Natural killer cell treated with Interleukin-12 subunit alpha and Interleukin-12 subunit beta and Interleukin-15 and Interleukin-18, amount 100 ng/mL, for 72 hours (primary cell): ENCODE results near the gene KLK14. TPM values are rescaled to one million over a fixed set of nuclear protein-coding genes. Genes with fewer than 3 reads are reported as not detected.
A peak's percentile ranks its signal among the peaks of the same experiment; 100 is the strongest.

Source experiments
- ATAC-seq, 2 donors: fragments of 150-1000 bp; cut with Tn5 transposase in 1 of 2; sonication (Bioruptor Pico), chemical (Tn5 transposase) in 1 of 2; 2 replicates each; pipeline ENCODE4 v1.10.0; 2021
- DNase-seq: peaks from one replicate; pipeline ENCODE4 v3.0.0; 2022; ENCODE audit warnings: low spot score
- H3K27ac Mint-ChIP-seq, 2 donors: 1 replicate in 1 of 2; 2 replicates in 1 of 2; pipeline ENCODE4 v1.8.0; 2022; ENCODE audit warnings: mixed read lengths in 2 of 2, mild to moderate bottlenecking in 1 of 2, moderate library complexity in 1 of 2
- H3K27me3 Mint-ChIP-seq, 2 donors: 1 replicate in 1 of 2; 2 replicates in 1 of 2; pipeline ENCODE4 v1.8.0; 2022; ENCODE audit warnings: mixed read lengths in 2 of 2
- H3K36me3 Mint-ChIP-seq: one replicate; pipeline ENCODE4 v1.8.0; 2022; ENCODE audit warnings: mixed read lengths
- H3K4me1 Mint-ChIP-seq, 2 donors: 1 replicate in 1 of 2; 2 replicates in 1 of 2; pipeline ENCODE4 v1.8.0; 2022; ENCODE audit warnings: low read depth in 2 of 2, mixed read lengths in 2 of 2, mild to moderate bottlenecking in 1 of 2
- H3K4me3 Mint-ChIP-seq: one replicate; pipeline ENCODE4 v1.8.0; 2022; ENCODE audit warnings: mixed read lengths
- H3K9me3 Mint-ChIP-seq: 2 replicates; pipeline ENCODE4 v1.8.0; 2022; ENCODE audit warnings: mixed read lengths
- total RNA-seq, 2 donors: library from RNA; stranded (reverse); gene quantifications; one replicate each; pipeline ENCODE4 v1.2.3, GENCODE V29; 2022

KLK14 gene
- total RNA-seq, 2 donors from 2014 or later: 0.50 to 2.2 TPM

DNA sequence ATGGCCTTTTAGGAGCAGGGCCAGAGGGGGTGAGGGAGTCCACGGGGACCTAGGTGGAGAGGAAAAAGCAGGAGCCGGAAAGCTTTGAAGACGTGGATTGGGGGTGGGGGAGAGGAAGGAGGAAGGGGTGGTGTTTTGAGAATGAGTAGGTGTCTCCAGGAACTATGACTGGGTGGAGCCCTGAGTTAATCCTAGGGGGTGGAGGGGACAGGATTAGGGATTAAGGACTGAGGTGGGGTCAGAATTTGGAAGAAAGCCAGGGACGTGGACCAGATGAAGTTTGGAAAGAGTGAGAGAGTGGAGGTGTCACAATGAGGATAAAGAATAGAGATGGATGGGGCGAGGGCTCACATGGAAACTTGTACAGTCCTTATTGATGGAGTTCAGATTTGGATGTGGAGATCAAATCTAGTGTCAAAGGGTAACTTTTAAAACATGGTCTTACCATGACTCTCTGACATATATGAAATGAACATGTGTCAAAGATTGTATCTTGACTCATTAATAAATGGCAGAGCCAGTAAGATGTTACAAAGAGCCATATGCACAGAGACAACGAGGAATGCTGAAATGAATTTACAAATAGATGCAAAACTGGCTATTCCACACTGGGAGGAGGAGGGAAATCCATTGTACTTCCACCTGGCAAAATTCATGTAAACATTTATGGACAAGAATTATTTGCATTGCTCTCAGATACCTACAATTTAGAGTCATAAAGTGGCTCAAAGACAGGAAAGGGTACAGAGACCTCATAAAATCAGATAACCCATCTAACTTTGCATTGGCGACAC, 16.1 kb downstream of the KLK14 start:
- Mint-ChIP-seq H3K4me3 (no peak overlapping the region), H3K36me3 (peaks cover 1% of the 10 kb centered on the region), H3K27ac (no peak overlapping the region), H3K27me3 (peaks cover 21 to 36% of the 10 kb centered on the region in 2 donors), H3K9me3 (no peaks in the 10 kb centered on the region), H3K4me1 (peaks cover 0 to 6% of the 10 kb centered on the region in 2 donors)
- ATAC-seq: no peak
- no peak for DNase-seq

- no peak overlapping the region for H3K27ac Mint-ChIP-seq
- ATAC-seq: peak in 1 of 2 donors; percentile 5
Measured at GRCh38 chr19:51065221-51065960, 17.3 kb downstream of the KLK14 start.

DNA sequence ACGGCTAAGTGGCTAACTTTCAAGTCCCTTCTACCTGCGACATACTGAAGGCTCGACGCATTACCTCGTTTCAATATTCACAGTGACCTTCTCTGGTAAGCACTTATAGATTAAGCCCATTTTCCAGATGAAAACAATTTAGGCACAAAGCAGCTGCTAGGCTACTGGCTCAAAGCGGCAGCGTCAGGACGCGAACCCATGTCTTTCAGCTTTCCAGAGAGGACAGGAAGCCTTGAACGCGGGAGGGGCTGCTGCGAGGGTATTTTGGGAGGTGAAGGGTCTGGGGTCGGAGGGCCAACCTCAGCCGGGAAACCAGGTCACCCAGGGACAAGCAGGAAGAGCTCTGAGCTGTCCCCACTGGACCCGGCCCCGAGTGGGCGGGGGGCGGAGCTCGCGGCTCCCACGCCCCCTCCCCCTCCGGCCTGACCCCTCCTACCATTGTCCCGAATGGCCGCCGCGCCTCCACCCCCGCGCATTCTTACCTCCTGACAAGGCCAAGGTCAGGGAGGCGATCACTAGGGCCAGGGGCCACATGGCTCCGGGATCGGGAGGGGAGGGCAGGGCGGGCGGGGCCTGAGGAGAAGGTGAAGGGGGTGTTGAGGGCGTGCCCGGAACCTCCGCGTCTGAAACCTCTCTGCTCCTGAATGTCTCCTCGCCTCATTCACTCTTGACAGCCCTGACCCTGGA, 18.0 kb downstream of the KLK14 start, which contains the start of gene KLK13:
Gene KLK13, minus strand, starts transcription at position 559 of the 687 bp plus-strand sequence. Its CDS starts 25 bp downstream, at position 534.
- Mint-ChIP-seq H3K27ac (no peak within 1 kb of the TSS), H3K27me3 (peaks cover 33 to 47% of the 10 kb centered on the region in 2 donors), H3K36me3 (peaks cover 4% of the 10 kb centered on the region), H3K9me3 (peaks cover 8% of the 10 kb centered on the region), H3K4me3 (peak within 1 kb of the TSS; percentile 35), H3K4me1 (peaks cover 0 to 6% of the 10 kb centered on the region in 2 donors)
- peak; percentile 42 to 74 for ATAC-seq
- no peak for DNase-seq

More at GRCh38 chr19:51065221-51065960, 17.3 kb downstream of the KLK14 start:
- Mint-ChIP-seq H3K4me1 (peaks cover 0 to 6% of the 10 kb centered on the region in 2 donors), H3K4me3 (peak overlapping the region; percentile 35), H3K9me3 (peaks cover 8% of the 10 kb centered on the region), H3K36me3 (peaks cover 4% of the 10 kb centered on the region), H3K27me3 (peaks cover 30 to 47% of the 10 kb centered on the region in 2 donors)
- DNase-seq: no peak

GRCh38 chr19:51063664-51064063, 19.0 kb downstream of the KLK14 start:
- Mint-ChIP-seq H3K4me3 (peak overlapping the region; percentile 33), H3K27me3 (peaks cover 36 to 51% of the 10 kb centered on the region in 2 donors), H3K9me3 (peaks cover 8% of the 10 kb centered on the region), H3K36me3 (peaks cover 4% of the 10 kb centered on the region), H3K4me1 (peaks cover 0 to 6% of the 10 kb centered on the region in 2 donors), H3K27ac (no peak overlapping the region)
- no peak for DNase-seq
- ATAC-seq: no peak

DNA sequence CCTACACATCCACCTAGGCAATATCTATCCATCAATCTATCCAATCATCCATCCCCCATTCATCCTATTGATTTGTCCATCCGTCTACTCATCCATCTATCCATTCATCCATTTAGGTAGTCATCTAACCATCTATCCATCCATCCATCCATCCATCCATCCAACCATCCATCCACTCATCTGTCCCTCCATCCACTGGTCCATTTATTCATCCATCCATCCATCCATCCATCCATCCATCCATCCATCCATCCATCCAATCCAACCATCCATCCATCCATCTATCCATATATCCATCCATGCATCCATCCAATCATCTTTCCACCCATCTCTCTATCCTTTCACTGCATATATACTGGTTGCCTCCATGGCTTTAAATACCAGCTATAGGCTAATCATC, 21.7 kb downstream of the KLK14 start:
- no peak overlapping the region for H3K4me3 Mint-ChIP-seq
- peaks cover 4% of the 10 kb centered on the region for H3K36me3 Mint-ChIP-seq
- DNase-seq (no peak), ATAC-seq (no peak)
- peaks cover 39 to 46% of the 10 kb centered on the region in 2 donors for H3K27me3 Mint-ChIP-seq
- peaks cover 0 to 4% of the 10 kb centered on the region in 2 donors for H3K4me1 Mint-ChIP-seq
- H3K9me3 Mint-ChIP-seq: peaks cover 8% of the 10 kb centered on the region
- no peak overlapping the region for H3K27ac Mint-ChIP-seq

DNA sequence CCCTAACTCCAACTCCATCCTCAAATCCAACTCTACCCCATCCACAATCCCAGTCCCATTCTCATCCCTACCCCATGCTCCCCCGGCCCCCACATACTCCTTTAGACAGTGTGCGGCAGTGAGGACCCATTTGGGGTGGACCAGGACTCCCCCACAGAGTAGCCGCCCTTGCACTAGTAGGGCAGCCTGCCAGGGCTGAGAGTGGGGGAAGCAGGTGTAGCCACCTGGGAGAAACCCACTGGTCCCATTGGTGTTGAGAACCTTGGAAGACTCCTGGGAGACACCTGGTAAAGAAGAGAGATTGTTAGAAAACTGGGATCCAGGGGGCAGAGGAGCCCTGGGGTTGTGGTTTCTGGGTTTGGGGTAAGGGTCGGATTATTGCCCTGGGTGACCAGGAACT, 22.4 kb downstream of the KLK14 start:
- peaks cover 0 to 2% of the 10 kb centered on the region in 2 donors for H3K4me1 Mint-ChIP-seq
- ATAC-seq (peak in 1 of 2 donors; percentile 38), DNase-seq (no peak)
- H3K27ac Mint-ChIP-seq: no peak overlapping the region
- peaks cover 40 to 48% of the 10 kb centered on the region in 2 donors for H3K27me3 Mint-ChIP-seq
- peaks cover 4% of the 10 kb centered on the region for H3K36me3 Mint-ChIP-seq
- H3K4me3 Mint-ChIP-seq: no peak overlapping the region
- peaks cover 8% of the 10 kb centered on the region for H3K9me3 Mint-ChIP-seq

DNA sequence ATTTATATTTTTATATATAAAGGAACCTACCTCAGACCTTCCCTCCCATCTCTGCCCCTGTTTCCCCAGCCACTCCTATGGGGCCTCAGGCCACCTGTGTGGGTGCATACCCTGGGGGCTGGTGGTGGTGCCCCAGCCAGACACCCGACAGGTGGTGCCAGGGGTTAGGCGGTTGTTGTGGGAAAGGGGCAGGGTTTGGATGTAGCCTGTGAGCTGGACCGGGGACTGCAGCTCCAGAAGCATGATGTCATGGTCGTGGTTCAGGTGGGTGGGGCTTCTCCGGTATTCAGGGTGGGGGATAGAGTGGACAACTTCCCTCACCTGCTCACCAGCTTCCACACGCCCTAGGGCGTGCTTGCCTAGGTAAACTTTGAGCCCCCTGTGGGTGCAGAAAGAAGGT, 23.0 kb downstream of the KLK14 start:
- H3K9me3 Mint-ChIP-seq: peaks cover 8% of the 10 kb centered on the region
- H3K36me3 Mint-ChIP-seq: peaks cover 4% of the 10 kb centered on the region
- no peaks in the 10 kb centered on the region for H3K4me1 Mint-ChIP-seq
- ATAC-seq (no peak), DNase-seq (no peak)
- peaks cover 41 to 54% of the 10 kb centered on the region in 2 donors for H3K27me3 Mint-ChIP-seq
- H3K27ac Mint-ChIP-seq: no peak overlapping the region
- H3K4me3 Mint-ChIP-seq: no peak overlapping the region

DNA sequence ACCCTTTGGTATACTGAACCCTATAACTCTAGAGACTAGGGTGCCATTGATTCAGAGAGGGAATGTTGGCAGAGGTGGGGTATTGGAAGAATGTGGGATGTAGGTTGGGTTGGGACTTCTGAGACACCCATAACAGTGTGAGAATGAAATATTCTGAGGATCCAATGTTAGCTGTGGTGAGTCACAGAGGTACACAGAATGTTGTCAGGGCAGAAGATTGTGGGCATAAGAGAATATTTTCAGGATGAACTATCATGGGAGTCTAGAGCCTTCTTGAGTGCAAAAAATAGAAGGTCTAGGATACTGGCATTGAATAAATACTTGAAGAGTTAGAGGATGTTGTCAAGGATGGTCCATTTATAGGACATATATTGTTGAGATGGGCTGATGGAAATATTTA, 26.8 kb downstream of the KLK14 start:
- no peaks in the 10 kb centered on the region for H3K36me3 Mint-ChIP-seq
- H3K9me3 Mint-ChIP-seq: peaks cover under 1% of the 10 kb centered on the region
- DNase-seq: no peak
- no peak overlapping the region for H3K27ac Mint-ChIP-seq
- no peak for ATAC-seq
- H3K4me1 Mint-ChIP-seq: no peaks in the 10 kb centered on the region
- no peak overlapping the region for H3K4me3 Mint-ChIP-seq
- H3K27me3 Mint-ChIP-seq: peaks cover 42 to 50% of the 10 kb centered on the region in 2 donors

DNA sequence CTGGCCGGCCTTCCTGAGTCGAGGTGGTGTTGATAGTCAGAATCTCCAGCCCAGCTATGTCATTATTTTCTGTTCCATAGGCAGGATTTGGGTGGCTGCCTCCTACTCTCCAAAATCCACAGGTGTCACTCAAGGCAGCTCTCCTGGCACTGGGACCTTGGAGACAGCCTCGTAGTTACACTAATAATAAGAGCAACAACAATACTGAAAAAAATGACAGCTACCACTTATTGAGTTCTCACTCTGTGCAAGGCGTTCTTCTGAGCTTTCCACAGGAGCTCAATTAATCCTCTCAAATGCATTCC, 35.7 kb downstream of the KLK14 start:
- no peaks in the 10 kb centered on the region for H3K9me3 Mint-ChIP-seq
- H3K27ac Mint-ChIP-seq: no peak overlapping the region
- H3K4me3 Mint-ChIP-seq: no peak overlapping the region
- H3K36me3 Mint-ChIP-seq: no peaks in the 10 kb centered on the region
- ATAC-seq (no peak), DNase-seq (no peak)
- H3K4me1 Mint-ChIP-seq: no peaks in the 10 kb centered on the region
- H3K27me3 Mint-ChIP-seq: peaks cover 15 to 26% of the 10 kb centered on the region in 2 donors

GRCh38 chr19:51044327-51044726, 38.4 kb downstream of the KLK14 start:
- Mint-ChIP-seq H3K4me1 (no peaks in the 10 kb centered on the region), H3K27me3 (peaks cover 15 to 26% of the 10 kb centered on the region in 2 donors), H3K27ac (no peak overlapping the region), H3K4me3 (no peak overlapping the region), H3K9me3 (no peaks in the 10 kb centered on the region), H3K36me3 (no peaks in the 10 kb centered on the region)
- ATAC-seq (no peak), DNase-seq (no peak)

- Mint-ChIP-seq H3K4me1 (no peaks in the 10 kb centered on the region), H3K27ac (no peak overlapping the region), H3K4me3 (no peak overlapping the region), H3K9me3 (no peaks in the 10 kb centered on the region), H3K36me3 (no peaks in the 10 kb centered on the region), H3K27me3 (peaks cover 8 to 25% of the 10 kb centered on the region in 2 donors)
- DNase-seq: no peak
- peak in 1 of 2 donors; percentile 36 for ATAC-seq
Measured at GRCh38 chr19:51043497-51043896, 39.2 kb downstream of the KLK14 start.

DNA sequence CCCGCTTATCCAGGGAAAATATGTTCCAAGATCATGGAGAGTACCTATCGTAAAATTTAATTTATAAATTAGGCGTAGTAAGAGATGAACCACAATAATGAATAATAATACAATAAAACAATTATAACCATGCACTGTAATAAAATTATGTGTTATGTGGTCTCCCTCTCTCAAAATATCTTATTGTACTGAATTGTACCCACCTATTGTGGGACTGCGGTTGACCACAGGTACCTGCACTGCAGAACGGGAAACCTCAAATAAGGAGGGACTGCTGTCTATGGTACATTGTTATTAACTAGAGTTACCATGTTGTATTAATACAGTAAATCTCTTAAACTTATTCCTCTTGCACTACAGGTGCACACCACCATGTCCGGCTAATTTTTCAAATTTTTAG, 42.5 kb downstream of the KLK14 start:
- peaks cover 4 to 6% of the 10 kb centered on the region in 2 donors for H3K27me3 Mint-ChIP-seq
- H3K36me3 Mint-ChIP-seq: no peaks in the 10 kb centered on the region
- DNase-seq (no peak), ATAC-seq (no peak)
- H3K4me3 Mint-ChIP-seq: no peak overlapping the region
- H3K9me3 Mint-ChIP-seq: no peaks in the 10 kb centered on the region
- no peak overlapping the region for H3K27ac Mint-ChIP-seq
- H3K4me1 Mint-ChIP-seq: no peaks in the 10 kb centered on the region

GRCh38 chr19:51036519-51036918, 46.2 kb downstream of the KLK14 start:
- DNase-seq: no peak
- peaks cover 15 to 24% of the 10 kb centered on the region in 2 donors for H3K27me3 Mint-ChIP-seq
- ATAC-seq: no peak
- H3K36me3 Mint-ChIP-seq: no peaks in the 10 kb centered on the region
- no peaks in the 10 kb centered on the region for H3K9me3 Mint-ChIP-seq
- no peak overlapping the region for H3K4me3 Mint-ChIP-seq
- no peaks in the 10 kb centered on the region for H3K4me1 Mint-ChIP-seq
- no peak overlapping the region for H3K27ac Mint-ChIP-seq
